Tibial artery (tissue), 4 donors: ENCODE results near the gene NXF1.

ENCODE experiments used
- DNase-seq, 2 donors: peaks; one replicate each; pipeline ENCODE4 v3.0.0-alpha.2; 2019
- H3K27ac ChIP-seq, 2 donors: fragments of 200-600 bp; sonication (generic) in 1 of 2; 1 replicate in 1 of 2; 2 replicates in 1 of 2; pipeline ENCODE4 v1.5.1; 2018 to 2019; ENCODE audit warnings: mild to moderate bottlenecking in 1 of 2
- H3K27me3 ChIP-seq, 2 donors: fragments of 200-600 bp; sonication (generic) in 1 of 2; one replicate each; pipeline versions ENCODE4 v1.5.1 to v1.6.0; 2016 to 2019
- H3K36me3 ChIP-seq, 3 donors: fragments of 200-600 bp; sonication (generic) in 2 of 3; one replicate each; pipeline ENCODE4 v1.5.1; 2016 to 2019; ENCODE audit warnings: mild to moderate bottlenecking in 2 of 3
- H3K4me1 ChIP-seq, 4 donors: fragments of 200-600 bp; sonication (generic) in 2 of 4; 1 replicate in 3 of 4; 2 replicates in 1 of 4; pipeline ENCODE4 v1.5.1; 2016 to 2019
- H3K4me3 ChIP-seq, 2 donors: fragments of 200-600 bp; sonication (generic) in 1 of 2; 1 replicate in 1 of 2; 2 replicates in 1 of 2; pipeline ENCODE4 v1.5.1; 2018 to 2019; ENCODE audit warnings: mild to moderate bottlenecking in 2 of 2
- H3K9me3 ChIP-seq, 3 donors: fragments of 200-600 bp; sonication (generic) in 1 of 3; one replicate each; pipeline ENCODE4 v1.5.1; 2016 to 2019
- CTCF ChIP-seq, 2 experiments: fragments of 200-600 bp in 1 of 2; fragments of 450-650 bp in 1 of 2; IDR thresholded peaks; one replicate each; pipeline ENCODE4 v1.5.1; 2017 to 2019; ENCODE audit warnings: antibody characterized with exemption in 2 of 2, mild to moderate bottlenecking in 1 of 2, moderate library complexity in 1 of 2
- intact Hi-C: fragments of 100-400 bp; cut with DNase I; formaldehyde crosslinking; loops from one replicate; pipeline ENCODE4 v1.15.0; 2023; ENCODE audit warnings: low total_unique reads

NXF1 gene

GRCh38 chr11:62851807-62852522 lies 46.7 kb upstream of the NXF1 start:
- intact Hi-C loops, result no loop called here
- peaks cover 32 to 34% (median 33%) of the 10 kb centered on the region in 3 donors for H3K36me3 ChIP-seq

GRCh38 chr11:62850911-62851806 lies 45.9 kb upstream of the NXF1 start:
- Histone ChIP-seq H3K36me3 (peaks cover 32 to 34% (median 33%) of the 10 kb centered on the region in 3 donors), H3K4me1 (peaks cover 0 to 20% (median 19%) of the 10 kb centered on the region in 4 donors), H3K27me3 (no peaks in the 10 kb centered on the region), H3K9me3 (no peaks in the 10 kb centered on the region), H3K27ac (no peak overlapping the region), H3K4me3 (no peak overlapping the region)
- DNase-seq, result no peak
- TF ChIP-seq CTCF (IDR thresholded peaks at IDR 0.05), result no peak
- intact Hi-C loops, result no loop called here

More at GRCh38 chr11:62851807-62852522, 46.7 kb upstream of the NXF1 start:
- Histone ChIP-seq H3K27ac (no peak overlapping the region), H3K9me3 (no peaks in the 10 kb centered on the region), H3K27me3 (no peaks in the 10 kb centered on the region), H3K4me3 (no peak overlapping the region), H3K4me1 (peaks cover 0 to 24% (median 22%) of the 10 kb centered on the region in 4 donors)
- DNase-seq, result no peak
- no peak for TF ChIP-seq CTCF (IDR thresholded peaks at IDR 0.05)

GRCh38 chr11:62847767-62848314 lies 42.6 kb upstream of the NXF1 start:
- DNase-seq, result no peak
- Histone ChIP-seq H3K27me3 (no peaks in the 10 kb centered on the region), H3K4me1 (no peaks in the 10 kb centered on the region), H3K36me3 (peaks cover 15 to 18% (median 17%) of the 10 kb centered on the region in 3 donors), H3K27ac (no peak overlapping the region), H3K9me3 (no peaks in the 10 kb centered on the region), H3K4me3 (no peak overlapping the region)
- TF ChIP-seq CTCF (IDR thresholded peaks at IDR 0.05), result no peak
- intact Hi-C loops, result no loop called here

- intact Hi-C loops, result no loop called here
- Histone ChIP-seq H3K36me3 (peaks cover under 1 to 2% (median under 1%) of the 10 kb centered on the region in 3 donors), H3K27ac (no peak overlapping the region), H3K27me3 (no peaks in the 10 kb centered on the region), H3K9me3 (no peaks in the 10 kb centered on the region), H3K4me3 (no peak overlapping the region), H3K4me1 (peaks cover 0 to 9% (median 5%) of the 10 kb centered on the region in 4 donors)
- DNase-seq, result no peak
- TF ChIP-seq CTCF (IDR thresholded peaks at IDR 0.05), result no peak
These were observed 40.9 kb upstream of the NXF1 start for GRCh38 chr11:62846177-62846576.

GRCh38 chr11:62844154-62844553 lies 38.9 kb upstream of the NXF1 start:
- peaks cover 0 to 16% (median 5%) of the 10 kb centered on the region in 4 donors for H3K4me1 ChIP-seq
- intact Hi-C loops, result no loop called here
- H3K36me3 ChIP-seq, result no peaks in the 10 kb centered on the region
- no peak overlapping the region for H3K4me3 ChIP-seq
- H3K27ac ChIP-seq, result no peak overlapping the region
- TF ChIP-seq CTCF (IDR thresholded peaks at IDR 0.05), result no peak
- no peak for DNase-seq
- no peaks in the 10 kb centered on the region for H3K9me3 ChIP-seq
- H3K27me3 ChIP-seq, result no peaks in the 10 kb centered on the region
